ENCODE data around the gene NR2E1.

GRCh38 chr6:108117427-108118358 is 48.1 kb upstream of the NR2E1 start:
- no peak for TF ChIP-seq TAF1 (IDR thresholded peaks at IDR 0.05; ENCODE audit: borderline replicate concordance, low read depth, low read length)
- TF ChIP-seq REST (IDR thresholded peaks at IDR 0.05; ENCODE audit: low read depth, low read length), result no peak
- TF ChIP-seq MEF2A (IDR thresholded peaks at IDR 0.05; ENCODE audit: borderline replicate concordance, low read depth), result no peak
- TF ChIP-seq TCF12 (IDR thresholded peaks at IDR 0.05), result no peak
- no peak for TF ChIP-seq CTCF (IDR thresholded peaks at IDR 0.05)
- no peak for TF ChIP-seq SIN3A (IDR thresholded peaks at IDR 0.05; ENCODE audit: borderline replicate concordance, low read depth, low read length)
- no peak for TF ChIP-seq MXI1 (IDR thresholded peaks at IDR 0.05; ENCODE audit: low read depth, low read length)
- TF ChIP-seq RAD21 (IDR thresholded peaks at IDR 0.05; ENCODE audit: low read length), result no peak
- TF ChIP-seq USF2 (IDR thresholded peaks at IDR 0.05; ENCODE audit: borderline replicate concordance, low read depth, low read length), result no peak
- TF ChIP-seq, protein P1, sequence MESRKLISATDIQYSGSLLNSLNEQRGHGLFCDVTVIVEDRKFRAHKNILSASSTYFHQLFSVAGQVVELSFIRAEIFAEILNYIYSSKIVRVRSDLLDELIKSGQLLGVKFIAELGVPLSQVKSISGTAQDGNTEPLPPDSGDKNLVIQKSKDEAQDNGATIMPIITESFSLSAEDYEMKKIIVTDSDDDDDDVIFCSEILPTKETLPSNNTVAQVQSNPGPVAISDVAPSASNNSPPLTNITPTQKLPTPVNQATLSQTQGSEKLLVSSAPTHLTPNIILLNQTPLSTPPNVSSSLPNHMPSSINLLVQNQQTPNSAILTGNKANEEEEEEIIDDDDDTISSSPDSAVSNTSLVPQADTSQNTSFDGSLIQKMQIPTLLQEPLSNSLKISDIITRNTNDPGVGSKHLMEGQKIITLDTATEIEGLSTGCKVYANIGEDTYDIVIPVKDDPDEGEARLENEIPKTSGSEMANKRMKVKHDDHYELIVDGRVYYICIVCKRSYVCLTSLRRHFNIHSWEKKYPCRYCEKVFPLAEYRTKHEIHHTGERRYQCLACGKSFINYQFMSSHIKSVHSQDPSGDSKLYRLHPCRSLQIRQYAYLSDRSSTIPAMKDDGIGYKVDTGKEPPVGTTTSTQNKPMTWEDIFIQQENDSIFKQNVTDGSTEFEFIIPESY (IDR thresholded peaks at IDR 0.05; ENCODE audit: borderline replicate concordance, low read depth), result no peak
- TF ChIP-seq FOXM1 (IDR thresholded peaks at IDR 0.05; ENCODE audit: low read depth), result no peak
